Gastrocnemius medialis (tissue), 4 donors: ENCODE results near the gene ZNF625. TPM values are rescaled to one million over a fixed set of nuclear protein-coding genes. Genes with fewer than 3 reads are reported as not detected.

ENCODE experiments used
- ATAC-seq, 2 donors: fragments of 150-250 bp; one replicate each; pipeline ENCODE4 v1.9.1; 2016
- DNase-seq, 2 donors: peaks; one replicate each; pipeline ENCODE4 v3.0.0-alpha.2; 2019
- H3K27ac ChIP-seq, 4 donors: fragments of 200-600 bp; sonication (generic); 1 replicate in 1 of 4; 2 replicates in 3 of 4; pipeline ENCODE4 v1.5.1; 2016 to 2018; ENCODE audit warnings: mild to moderate bottlenecking in 2 of 4, moderate library complexity in 1 of 4
- H3K27me3 ChIP-seq, 3 donors: fragments of 200-600 bp; sonication (generic) in 2 of 3; 1 replicate in 1 of 3; 2 replicates in 2 of 3; pipeline versions ENCODE4 v1.5.1 to v1.6.0; 2016 to 2019; ENCODE audit warnings: mild to moderate bottlenecking in 1 of 3, moderate library complexity in 1 of 3
- H3K36me3 ChIP-seq, 2 donors: fragments of 200-600 bp; sonication (generic) in 1 of 2; one replicate each; pipeline ENCODE4 v1.5.1; 2017 to 2018
- H3K4me1 ChIP-seq, 2 donors: fragments of 200-600 bp; sonication (generic) in 1 of 2; one replicate each; pipeline ENCODE4 v1.5.1; 2016 to 2017; ENCODE audit warnings: mild to moderate bottlenecking in 2 of 2
- H3K4me3 ChIP-seq, 4 donors: fragments of 200-600 bp; sonication (generic) in 3 of 4; 1 replicate in 1 of 4; 2 replicates in 3 of 4; pipeline ENCODE4 v1.5.1; 2016 to 2019; ENCODE audit warnings: mild to moderate bottlenecking in 2 of 4
- H3K9me3 ChIP-seq, 3 donors: fragments of 200-600 bp; sonication (generic) in 2 of 3; 1 replicate in 1 of 3; 2 replicates in 2 of 3; pipeline ENCODE4 v1.5.1; 2016 to 2019
- CTCF ChIP-seq, 5 experiments: fragments of 450-650 bp in 3 of 5; fragments of 200-600 bp in 2 of 5; sonication (generic) in 2 of 5; IDR thresholded peaks in 4 of 5; conservative IDR thresholded peaks in 1 of 5; 1 replicate in 4 of 5; 2 replicates in 1 of 5; pipeline ENCODE4 v1.5.1; 2016 to 2019; ENCODE audit warnings: antibody characterized with exemption in 5 of 5, mild to moderate bottlenecking in 3 of 5, moderate library complexity in 3 of 5
- POLR2A ChIP-seq, 2 donors: fragments of 450-650 bp; IDR thresholded peaks; one replicate each; pipeline ENCODE4 v1.6.1; 2017; ENCODE audit warnings: antibody characterized with exemption in 2 of 2, mild to moderate bottlenecking in 2 of 2, moderate library complexity in 2 of 2
- in situ Hi-C, 4 donors: fragments of 200-750 bp; cut with MboI; loops; one replicate each; pipeline versions ENCODE4 v1.15.0 to v1.8.0; 2017; ENCODE audit warnings: low sequenced_read_pairs in 4 of 4
- intact Hi-C: fragments of 100-400 bp; cut with DNase I; formaldehyde crosslinking; loops from one replicate; pipeline ENCODE4 v1.15.1; 2023; ENCODE audit warnings: low total_unique reads
- total RNA-seq, 4 donors: library from RNA; depleted of rRNA; stranded (reverse); fragments of >200 nt; gene quantifications; one replicate each; pipeline versions ENCODE4 v1.1.0 to v1.2.3, GENCODE V29; 2016

The ZNF625 gene
- 1 to 10 TPM in 1 of 4 donors, under 1 TPM in 3; 0.22 to 1.4 (median 0.50) TPM for total RNA-seq

DNA sequence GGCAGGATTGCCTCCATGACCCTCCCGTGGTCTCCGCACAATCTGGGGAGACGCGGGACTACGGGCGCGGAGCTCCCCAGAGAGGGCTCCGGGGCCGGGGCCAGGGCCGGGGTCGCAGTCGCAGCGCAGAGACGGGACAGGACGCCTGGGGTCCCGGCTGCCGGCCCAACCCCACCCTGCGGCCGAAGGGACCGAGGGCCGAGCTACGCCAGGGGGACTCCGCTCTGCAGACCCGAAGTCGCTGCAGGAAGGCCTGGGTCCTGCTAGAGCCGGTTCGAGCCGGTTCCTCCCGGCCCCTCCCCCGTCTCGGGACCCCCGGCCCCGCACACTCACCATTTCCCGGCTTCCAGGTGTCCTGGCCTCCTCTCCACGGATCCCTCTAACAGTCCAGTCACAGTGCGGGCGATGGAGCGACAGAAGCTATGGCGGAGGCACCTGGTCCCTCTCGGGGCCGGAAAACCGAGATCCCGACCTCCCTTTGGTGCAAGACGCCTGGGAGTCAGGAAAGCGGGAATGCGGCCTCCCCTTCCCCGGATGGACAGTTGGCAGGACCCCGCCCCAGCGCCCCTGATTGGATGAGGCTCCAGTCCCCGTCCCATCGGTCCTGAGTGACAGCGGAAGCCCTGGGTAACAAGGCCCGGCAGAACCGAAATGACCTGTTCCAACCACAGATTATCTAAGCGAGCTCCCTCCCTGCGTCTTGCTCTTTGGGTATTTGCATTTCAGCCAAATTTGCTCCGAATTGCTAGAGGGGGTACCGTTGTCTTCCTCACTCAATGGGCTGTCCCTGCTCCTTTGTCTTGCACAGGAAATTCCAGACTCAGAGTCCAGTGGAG, at the start of gene ZNF625:
ZNF625 (minus strand) TSS at position 512 of the 836 bp plus-strand sequence; CDS start at position 336, 176 bp downstream.
- intact Hi-C loops = no loop called here

DNA sequence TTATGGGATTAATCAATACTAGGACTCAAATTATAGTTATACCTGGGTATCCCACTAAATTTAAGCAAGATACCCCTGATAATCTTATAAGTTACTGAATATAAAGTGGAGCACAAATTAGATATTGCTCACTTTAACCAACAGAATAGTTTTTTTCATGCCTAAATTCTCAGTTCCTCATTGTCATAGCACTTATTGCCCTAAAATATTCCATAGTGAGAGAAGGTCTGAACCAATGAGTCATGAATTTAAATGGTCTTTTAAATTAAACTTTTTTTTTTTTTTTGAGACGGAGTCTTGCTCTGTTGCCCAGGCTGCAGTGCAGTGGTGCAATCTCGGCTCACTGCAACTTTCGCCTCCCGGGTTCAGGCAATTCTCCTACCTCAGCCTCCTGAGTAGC, 48.8 kb upstream of the ZNF625 start:
- Histone ChIP-seq H3K27me3 (no peaks in the 10 kb centered on the region), H3K4me3 (no peak overlapping the region), H3K27ac (no peak overlapping the region), H3K9me3 (peaks cover 0 to 23% (median 14%) of the 10 kb centered on the region in 3 donors), H3K4me1 (no peaks in the 10 kb centered on the region), H3K36me3 (peaks cover 0 to 7% of the 10 kb centered on the region in 2 donors)
- in situ Hi-C loops = no loop called here
- intact Hi-C loops = no loop called here
- no peak for DNase-seq
- TF ChIP-seq POLR2A (IDR thresholded peaks at IDR 0.05) (no peak), CTCF (IDR thresholded peaks at IDR 0.05 in 4 of 5, conservative IDR thresholded peaks at IDR 0.05 in 1 of 5) (no peak)
- no peak for ATAC-seq

More for the DNA sequence above, at the start of gene ZNF625:
- no peak for TF ChIP-seq POLR2A (IDR thresholded peaks at IDR 0.05)
- no peak for TF ChIP-seq CTCF (IDR thresholded peaks at IDR 0.05 in 4 of 5, conservative IDR thresholded peaks at IDR 0.05 in 1 of 5)
- Histone ChIP-seq H3K36me3 (no peaks in the 10 kb centered on the region), H3K4me1 (peaks cover 0 to 3% of the 10 kb centered on the region in 2 donors), H3K27me3 (peaks cover 0 to 30% (median 10%) of the 10 kb centered on the region in 3 donors), H3K27ac (peak within 1 kb of the TSS; percentile 55 to 73 (median 68)), H3K9me3 (no peaks in the 10 kb centered on the region), H3K4me3 (peak within 1 kb of the TSS; percentile 64 to 87 (median 70))
- DNase-seq (peak; percentile 39 to 57), ATAC-seq (peak; percentile 61 to 72)
- in situ Hi-C loops = no loop called here

DNA sequence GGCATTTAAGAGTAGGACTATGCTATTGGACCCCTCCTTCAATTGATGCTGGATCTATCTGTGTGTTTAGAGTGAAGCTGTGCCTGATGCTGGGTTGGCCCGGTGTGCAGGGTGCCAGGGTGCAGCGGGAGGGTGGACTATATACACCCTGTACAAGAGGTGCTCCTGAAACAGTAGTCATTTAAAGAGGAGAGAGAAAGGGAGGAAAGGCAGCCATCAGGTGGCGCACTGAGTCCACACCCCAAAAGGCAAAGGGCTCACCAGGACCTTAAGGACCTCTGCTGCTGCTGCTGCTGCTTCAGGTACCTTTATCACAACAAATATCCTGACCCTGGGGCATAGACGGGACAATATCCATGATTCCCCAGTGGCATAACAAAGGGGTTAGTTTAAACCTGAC, 45.7 kb upstream of the ZNF625 start:
- Histone ChIP-seq H3K9me3 (peaks cover 3 to 22% (median 4%) of the 10 kb centered on the region in 3 donors), H3K4me3 (no peak overlapping the region), H3K36me3 (peaks cover 0 to 7% of the 10 kb centered on the region in 2 donors), H3K27ac (no peak overlapping the region), H3K4me1 (no peaks in the 10 kb centered on the region), H3K27me3 (no peaks in the 10 kb centered on the region)
- intact Hi-C loops (no loop called here), in situ Hi-C loops (no loop called here)
- no peak for ATAC-seq
- DNase-seq = no peak
- no peak for TF ChIP-seq POLR2A (IDR thresholded peaks at IDR 0.05)
- TF ChIP-seq CTCF (IDR thresholded peaks at IDR 0.05 in 4 of 5, conservative IDR thresholded peaks at IDR 0.05 in 1 of 5) = no peak

DNA sequence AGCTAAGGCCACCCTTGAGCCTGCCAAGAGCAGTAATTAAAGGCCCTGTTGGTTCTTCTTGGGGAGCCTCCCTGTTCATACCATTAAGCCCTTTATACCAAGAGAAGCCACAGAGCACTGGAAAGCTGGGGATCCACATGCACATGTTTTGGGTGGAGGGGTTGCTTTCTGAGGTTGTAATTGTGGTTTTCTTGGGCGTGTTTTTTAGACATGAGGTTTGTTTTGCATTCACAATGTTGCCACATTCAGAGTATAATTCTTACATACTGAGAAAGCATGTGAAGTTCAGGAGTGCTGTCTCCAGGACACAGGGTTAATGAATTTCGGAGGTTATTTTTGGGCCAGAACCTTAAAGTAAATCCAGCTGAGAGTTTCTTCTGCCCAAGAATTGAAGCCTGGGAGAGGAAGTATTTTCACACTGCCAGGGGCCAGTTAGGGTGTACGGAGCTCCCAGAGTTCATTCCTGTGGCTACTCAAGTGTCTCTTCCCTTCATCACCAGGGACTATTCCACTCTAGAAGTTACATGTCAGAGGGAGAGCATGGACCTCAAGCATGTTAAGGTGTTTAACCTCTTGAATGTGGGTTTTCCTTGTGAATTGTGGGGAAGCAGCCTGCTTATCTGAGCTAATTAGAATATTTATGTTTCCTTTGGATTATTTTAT, 43.4 kb upstream of the ZNF625 start:
- Histone ChIP-seq H3K27ac (no peak overlapping the region), H3K4me1 (no peaks in the 10 kb centered on the region), H3K4me3 (no peak overlapping the region), H3K36me3 (peaks cover 0 to 7% of the 10 kb centered on the region in 2 donors), H3K27me3 (no peaks in the 10 kb centered on the region), H3K9me3 (peaks cover 3 to 22% (median 4%) of the 10 kb centered on the region in 3 donors)
- in situ Hi-C loops (no loop called here), intact Hi-C loops (no loop called here)
- TF ChIP-seq POLR2A (IDR thresholded peaks at IDR 0.05) (no peak), CTCF (IDR thresholded peaks at IDR 0.05 in 4 of 5, conservative IDR thresholded peaks at IDR 0.05 in 1 of 5) (no peak)
- ATAC-seq (no peak), DNase-seq (no peak)
